GM23248 (cell line): ENCODE measurements around the gene MCOLN1.
"Not testable (repeated sequence)": the region's sequence is repeated elsewhere in the genome, so short reads cannot be mapped to it uniquely, and the experiment has no call there.

Experiments
- EZH2 ChIP-seq: fragments of 200-600 bp; sonication (generic); IDR thresholded peaks from 2 replicates; pipeline ENCODE4 v1.6.1; 2018; ENCODE audit warnings: antibody characterized with exemption, mild to moderate bottlenecking; ENCODE audit not compliant: insufficient read depth, poor library complexity, severe bottlenecking
- EZH2phosphoT487 ChIP-seq: fragments of 200-600 bp; sonication (generic); IDR thresholded peaks from 2 replicates; pipeline ENCODE4 v1.6.1; 2018; ENCODE audit warnings: antibody characterized with exemption, moderate library complexity, mild to moderate bottlenecking, low read depth; ENCODE audit not compliant: insufficient read depth

DNA sequence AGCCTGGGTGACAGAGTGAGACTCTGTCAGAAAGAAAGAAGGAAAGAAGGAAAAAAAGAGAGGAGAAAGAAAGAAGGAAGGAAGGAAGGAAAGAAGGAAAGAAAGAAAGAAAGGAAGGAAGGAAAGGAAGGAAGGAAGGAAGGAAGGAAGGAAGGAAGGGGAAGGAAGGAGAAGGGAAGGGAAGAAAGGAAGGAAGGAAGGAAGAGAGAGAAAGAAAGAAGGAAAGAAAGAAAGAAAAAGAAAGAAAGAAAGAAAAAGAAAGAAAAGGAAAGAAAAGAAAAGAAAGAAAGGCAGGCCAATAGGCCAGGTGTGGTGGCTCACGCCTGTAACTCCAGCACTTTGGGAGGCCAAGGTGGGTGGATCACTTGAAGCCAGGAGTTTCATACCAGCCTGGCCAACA, 55.0 kb downstream of the MCOLN1 start:
- not testable (repeated sequence) for TF ChIP-seq EZH2, EZH2phosphoT487
